Mammary epithelial cell (primary cell): Measurements from ENCODE around the gene MAEA.

Experiments
- EZH2 ChIP-seq: IDR thresholded peaks from 2 replicates; pipeline ENCODE4 v1.6.1; 2012; ENCODE audit warnings: low read length, inconsistent platforms, borderline replicate concordance
- TF ChIP-seq, protein P1 (sequence below), 2 donors: IDR thresholded peaks in 1 of 2; conservative IDR thresholded peaks in 1 of 2; 2 replicates each; pipeline ENCODE4 v1.5.1; 2011 to 2012; ENCODE audit warnings: inconsistent platforms in 2 of 2, low read length in 2 of 2, mild to moderate bottlenecking in 2 of 2, control low read depth in 1 of 2, low read depth in 1 of 2; ENCODE audit not compliant: insufficient read depth in 1 of 2; ENCODE audit errors: extremely low read depth in 1 of 2

- TF ChIP-seq, protein P1, sequence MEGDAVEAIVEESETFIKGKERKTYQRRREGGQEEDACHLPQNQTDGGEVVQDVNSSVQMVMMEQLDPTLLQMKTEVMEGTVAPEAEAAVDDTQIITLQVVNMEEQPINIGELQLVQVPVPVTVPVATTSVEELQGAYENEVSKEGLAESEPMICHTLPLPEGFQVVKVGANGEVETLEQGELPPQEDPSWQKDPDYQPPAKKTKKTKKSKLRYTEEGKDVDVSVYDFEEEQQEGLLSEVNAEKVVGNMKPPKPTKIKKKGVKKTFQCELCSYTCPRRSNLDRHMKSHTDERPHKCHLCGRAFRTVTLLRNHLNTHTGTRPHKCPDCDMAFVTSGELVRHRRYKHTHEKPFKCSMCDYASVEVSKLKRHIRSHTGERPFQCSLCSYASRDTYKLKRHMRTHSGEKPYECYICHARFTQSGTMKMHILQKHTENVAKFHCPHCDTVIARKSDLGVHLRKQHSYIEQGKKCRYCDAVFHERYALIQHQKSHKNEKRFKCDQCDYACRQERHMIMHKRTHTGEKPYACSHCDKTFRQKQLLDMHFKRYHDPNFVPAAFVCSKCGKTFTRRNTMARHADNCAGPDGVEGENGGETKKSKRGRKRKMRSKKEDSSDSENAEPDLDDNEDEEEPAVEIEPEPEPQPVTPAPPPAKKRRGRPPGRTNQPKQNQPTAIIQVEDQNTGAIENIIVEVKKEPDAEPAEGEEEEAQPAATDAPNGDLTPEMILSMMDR (conservative IDR thresholded peaks at IDR 0.05 in 1 of 2, IDR thresholded peaks at IDR 0.05 in 1 of 2; ENCODE audit: extremely low read depth in 1 of 2, insufficient read depth in 1 of 2, low read depth in 1 of 2, low read length in 2 of 2): no peak
- TF ChIP-seq EZH2: no peak
Measured at GRCh38 chr4:1305781-1306455, 16.2 kb downstream of the MAEA start.
